IMR-90 (cell line): ENCODE measurements around the gene PFKFB2.

Experiments used
- CEBPB ChIP-seq: IDR thresholded peaks from 2 replicates; pipeline ENCODE4 v1.6.1; 2012; ENCODE audit warnings: low read depth, low read length, improper control_type of control experiment
- MAFK ChIP-seq: IDR thresholded peaks from 2 replicates; pipeline ENCODE4 v1.6.1; 2012; ENCODE audit warnings: low read depth, low read length, improper control_type of control experiment
- MAZ ChIP-seq: IDR thresholded peaks from 2 replicates; pipeline ENCODE4 v1.6.1; 2012; ENCODE audit warnings: low read depth, mild to moderate bottlenecking, low read length, improper control_type of control experiment, moderate library complexity, borderline replicate concordance
- POLR2A ChIP-seq: IDR thresholded peaks from 2 replicates; pipeline ENCODE4 v1.6.1; 2012; ENCODE audit warnings: mild to moderate bottlenecking, low read depth, low read length
- RFX5 ChIP-seq: IDR thresholded peaks from 2 replicates; pipeline ENCODE4 v1.8.0; 2012; ENCODE audit warnings: low read depth, mild to moderate bottlenecking, low read length, moderate library complexity
- SMC3 ChIP-seq: fragments of 150-350 bp; IDR thresholded peaks from 2 replicates; pipeline ENCODE4 v1.6.1; 2016; ENCODE audit warnings: low read depth, mild to moderate bottlenecking, antibody characterized with exemption, low read length, moderate library complexity
- TF ChIP-seq, protein P1 (sequence below): conservative IDR thresholded peaks from 2 replicates; pipeline ENCODE4 v1.5.1; 2012; ENCODE audit warnings: mild to moderate bottlenecking, low read depth, low read length, improper control_type of control experiment
- TF ChIP-seq, protein P2 (sequence below): fragments of 150-350 bp; IDR thresholded peaks from 2 replicates; pipeline ENCODE4 v1.6.1; 2016; ENCODE audit warnings: low read depth, mild to moderate bottlenecking, low read length, moderate library complexity, borderline replicate concordance
- TF ChIP-seq, protein P3 (sequence below): fragments of 150-350 bp; IDR thresholded peaks from 2 replicates; pipeline ENCODE4 v1.6.1; 2017; ENCODE audit warnings: mild to moderate bottlenecking, antibody characterized with exemption, low read length, low read depth

DNA sequence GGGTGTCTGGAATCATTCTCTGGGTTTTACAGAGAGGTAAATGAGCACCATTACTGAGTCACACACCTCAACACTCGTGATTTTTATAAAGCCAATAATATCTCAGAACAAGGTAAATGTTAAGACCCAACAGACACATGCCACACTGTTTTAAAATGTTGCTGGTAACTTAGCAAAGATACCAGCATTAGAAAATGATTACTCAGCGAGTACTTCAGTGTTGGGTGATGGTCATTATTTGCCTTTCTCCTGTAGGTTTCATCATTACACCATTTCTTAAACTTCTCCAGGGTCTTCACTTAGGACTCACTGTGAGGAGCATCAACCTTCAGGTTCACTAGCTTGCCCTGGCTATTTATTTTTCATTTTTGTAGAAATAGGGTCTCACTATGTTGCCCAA lies 28.7 kb downstream of the PFKFB2 start:
- TF ChIP-seq POLR2A (no peak), MAZ (no peak), CEBPB (no peak), SMC3 (no peak), RFX5 (no peak), MAFK (peak; percentile 65)
- TF ChIP-seq, protein P1, sequence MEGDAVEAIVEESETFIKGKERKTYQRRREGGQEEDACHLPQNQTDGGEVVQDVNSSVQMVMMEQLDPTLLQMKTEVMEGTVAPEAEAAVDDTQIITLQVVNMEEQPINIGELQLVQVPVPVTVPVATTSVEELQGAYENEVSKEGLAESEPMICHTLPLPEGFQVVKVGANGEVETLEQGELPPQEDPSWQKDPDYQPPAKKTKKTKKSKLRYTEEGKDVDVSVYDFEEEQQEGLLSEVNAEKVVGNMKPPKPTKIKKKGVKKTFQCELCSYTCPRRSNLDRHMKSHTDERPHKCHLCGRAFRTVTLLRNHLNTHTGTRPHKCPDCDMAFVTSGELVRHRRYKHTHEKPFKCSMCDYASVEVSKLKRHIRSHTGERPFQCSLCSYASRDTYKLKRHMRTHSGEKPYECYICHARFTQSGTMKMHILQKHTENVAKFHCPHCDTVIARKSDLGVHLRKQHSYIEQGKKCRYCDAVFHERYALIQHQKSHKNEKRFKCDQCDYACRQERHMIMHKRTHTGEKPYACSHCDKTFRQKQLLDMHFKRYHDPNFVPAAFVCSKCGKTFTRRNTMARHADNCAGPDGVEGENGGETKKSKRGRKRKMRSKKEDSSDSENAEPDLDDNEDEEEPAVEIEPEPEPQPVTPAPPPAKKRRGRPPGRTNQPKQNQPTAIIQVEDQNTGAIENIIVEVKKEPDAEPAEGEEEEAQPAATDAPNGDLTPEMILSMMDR, result no peak
- TF ChIP-seq, protein P2, sequence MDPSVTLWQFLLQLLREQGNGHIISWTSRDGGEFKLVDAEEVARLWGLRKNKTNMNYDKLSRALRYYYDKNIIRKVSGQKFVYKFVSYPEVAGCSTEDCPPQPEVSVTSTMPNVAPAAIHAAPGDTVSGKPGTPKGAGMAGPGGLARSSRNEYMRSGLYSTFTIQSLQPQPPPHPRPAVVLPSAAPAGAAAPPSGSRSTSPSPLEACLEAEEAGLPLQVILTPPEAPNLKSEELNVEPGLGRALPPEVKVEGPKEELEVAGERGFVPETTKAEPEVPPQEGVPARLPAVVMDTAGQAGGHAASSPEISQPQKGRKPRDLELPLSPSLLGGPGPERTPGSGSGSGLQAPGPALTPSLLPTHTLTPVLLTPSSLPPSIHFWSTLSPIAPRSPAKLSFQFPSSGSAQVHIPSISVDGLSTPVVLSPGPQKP, result no peak
- TF ChIP-seq, protein P3, sequence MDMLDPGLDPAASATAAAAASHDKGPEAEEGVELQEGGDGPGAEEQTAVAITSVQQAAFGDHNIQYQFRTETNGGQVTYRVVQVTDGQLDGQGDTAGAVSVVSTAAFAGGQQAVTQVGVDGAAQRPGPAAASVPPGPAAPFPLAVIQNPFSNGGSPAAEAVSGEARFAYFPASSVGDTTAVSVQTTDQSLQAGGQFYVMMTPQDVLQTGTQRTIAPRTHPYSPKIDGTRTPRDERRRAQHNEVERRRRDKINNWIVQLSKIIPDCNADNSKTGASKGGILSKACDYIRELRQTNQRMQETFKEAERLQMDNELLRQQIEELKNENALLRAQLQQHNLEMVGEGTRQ, result no peak
